22Rv1 (cell line): ENCODE data around the gene SPEF1.

Experiments used
- H3K27ac ChIP-seq: fragments of 450-650 bp; 2 replicates; pipeline ENCODE4 v1.5.1; 2017
- CTCF ChIP-seq: fragments of 450-650 bp; IDR thresholded peaks from 2 replicates; pipeline ENCODE4 v1.5.1; 2017; ENCODE audit warnings: mild to moderate bottlenecking
- ZFX ChIP-seq: fragments of 450-650 bp; IDR thresholded peaks from 2 replicates; pipeline ENCODE4 v1.6.1; 2017; ENCODE audit warnings: antibody characterized with exemption, borderline replicate concordance

The SPEF1 gene

DNA sequence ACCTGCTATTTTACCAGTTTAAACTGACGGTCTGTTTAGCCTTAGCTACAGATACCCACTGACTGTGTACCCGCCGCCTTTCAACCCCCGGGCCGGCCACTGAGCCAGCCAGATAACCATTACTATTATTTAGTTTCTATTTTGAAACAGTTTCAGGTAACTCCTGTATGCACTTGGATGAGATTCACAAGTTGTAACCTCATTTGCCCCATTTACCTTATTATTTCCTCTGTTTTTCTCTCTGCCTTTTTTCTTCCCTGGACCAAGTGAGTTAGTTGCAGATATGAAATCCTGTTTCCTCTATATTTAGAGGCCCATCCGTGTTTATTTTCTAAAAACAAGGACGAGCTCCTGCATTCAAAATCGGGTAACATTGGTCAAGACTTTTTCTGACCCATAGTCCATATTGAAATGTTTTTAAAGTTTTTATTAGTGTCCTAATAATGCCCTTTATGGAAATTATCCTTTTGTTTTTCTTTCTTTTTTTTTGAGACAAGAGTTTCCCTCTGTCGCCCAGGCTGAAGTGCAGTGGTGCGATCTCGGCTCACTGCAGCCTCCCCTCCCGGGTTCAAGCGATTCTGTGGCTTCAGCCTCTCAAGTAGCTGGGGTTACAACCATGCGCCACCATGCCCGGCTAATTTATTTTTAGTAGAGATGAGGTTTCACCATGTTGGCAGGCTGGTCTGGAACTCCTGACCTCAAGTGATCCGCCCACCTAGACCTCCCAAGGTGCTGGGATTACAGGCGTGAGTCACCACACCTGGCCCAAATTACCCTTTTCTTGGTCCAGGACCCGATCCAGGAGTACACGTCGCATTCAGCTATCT is 39.9 kb upstream of the SPEF1 start:
- H3K27ac ChIP-seq, result peak overlapping the region; percentile 93
- TF ChIP-seq CTCF (no peak), ZFX (no peak)

DNA sequence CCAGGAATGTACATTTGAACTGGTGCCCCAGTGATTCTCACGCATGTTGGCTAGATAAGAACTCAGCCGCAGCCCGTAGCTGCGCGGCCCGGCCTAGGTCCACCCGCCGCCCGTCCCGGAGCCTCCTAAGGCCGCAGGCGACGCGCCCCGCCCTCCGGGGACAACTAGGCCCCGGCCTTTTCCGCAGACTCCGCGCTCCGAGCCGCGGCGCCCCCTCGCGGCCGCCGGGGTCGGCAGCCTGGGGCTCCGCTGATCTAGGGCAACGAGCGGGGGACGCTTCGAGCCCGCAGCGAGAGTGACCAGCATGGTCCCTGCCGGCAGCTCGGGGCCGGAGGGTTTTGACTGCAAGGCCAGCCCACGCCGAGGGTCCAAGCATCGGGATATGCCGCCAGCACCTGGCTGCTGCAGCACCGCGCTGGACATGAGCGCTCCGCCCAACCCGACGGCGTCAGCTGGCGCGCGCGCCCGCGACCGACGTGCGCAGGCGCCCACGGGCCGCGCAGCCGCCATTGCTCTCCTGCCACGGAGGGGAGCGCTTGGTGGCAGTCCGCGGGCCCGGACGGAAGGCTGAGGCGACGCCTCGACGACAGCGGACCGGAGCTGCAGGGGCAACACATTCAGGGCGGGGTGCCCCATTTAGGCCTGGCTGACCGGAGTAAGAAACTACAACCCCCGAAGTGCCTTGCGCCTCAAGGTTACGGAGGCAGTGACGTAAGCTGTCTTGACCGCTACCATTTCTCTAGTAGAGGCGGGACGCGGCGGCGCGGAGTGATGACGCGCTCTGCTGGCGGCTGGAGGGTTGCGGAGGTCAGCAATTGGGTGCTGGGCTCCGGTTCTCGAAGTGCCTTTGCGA is 39.0 kb upstream of the SPEF1 start, which contains the start of gene AP5S1:
AP5S1 (plus strand) TSS at position 500 of the 853 bp plus-strand sequence. CDS start 1,571 bp downstream, outside the sequence.
- H3K27ac ChIP-seq, result peak within 1 kb of the TSS; percentile 93
- TF ChIP-seq CTCF, result peak; percentile 99
- no peak for TF ChIP-seq ZFX

GRCh38 chr20:3819411-3820047 is 38.3 kb upstream of the SPEF1 start:
- H3K27ac ChIP-seq, result peak overlapping the region; percentile 93

DNA sequence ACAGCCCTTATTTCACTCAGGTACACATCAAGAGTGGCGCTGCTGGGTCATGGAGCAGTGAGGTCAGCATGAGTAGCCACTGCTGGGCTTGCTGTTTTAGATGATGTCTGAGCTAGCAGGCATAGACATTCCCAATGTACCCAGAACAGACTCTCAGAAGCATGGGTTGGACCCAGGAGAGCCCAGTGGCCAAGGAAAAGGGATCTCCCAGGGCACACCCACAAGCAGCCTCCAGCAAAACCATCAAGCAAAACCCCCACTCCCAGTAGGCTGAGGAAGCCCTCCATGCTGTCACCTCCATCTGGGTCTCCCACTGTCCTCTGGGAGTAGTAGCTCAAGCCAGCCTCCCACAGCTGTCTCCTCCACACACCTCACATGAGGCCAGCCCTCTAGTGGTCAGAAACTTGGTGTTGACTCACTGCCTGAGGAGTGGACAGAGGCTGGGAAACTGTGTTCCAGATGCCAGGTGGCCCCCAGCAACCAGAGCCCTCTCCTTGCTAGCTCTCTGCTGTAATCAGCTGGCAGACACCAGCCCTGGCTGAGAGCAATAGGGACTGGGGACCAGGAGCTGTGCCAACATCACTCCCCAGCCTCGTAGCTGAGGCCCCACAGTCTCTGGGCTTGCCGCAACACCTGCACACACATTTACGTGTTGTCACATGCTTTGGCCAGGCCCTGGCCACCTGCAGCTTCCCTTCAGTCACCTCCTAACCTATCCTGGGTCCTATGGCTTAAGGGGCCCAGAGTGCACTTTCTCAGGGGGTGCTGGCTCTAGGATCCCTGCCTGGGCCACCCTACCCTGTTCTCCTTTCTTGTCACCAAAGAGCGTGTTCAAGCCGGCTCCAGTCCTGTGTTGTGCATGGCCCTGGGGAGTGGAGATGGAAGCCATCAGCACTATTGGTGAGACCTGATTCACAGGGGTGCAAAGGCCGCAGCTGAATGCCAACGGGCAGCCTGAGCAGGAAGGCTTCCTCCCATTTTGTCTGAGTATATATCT is 37.2 kb upstream of the SPEF1 start:
- TF ChIP-seq CTCF, result peak; percentile 78
- TF ChIP-seq ZFX, result no peak
- peak overlapping the region; percentile 93; the same call in 1 of the 2 replicates for H3K27ac ChIP-seq

More at GRCh38 chr20:3819411-3820047, 38.3 kb upstream of the SPEF1 start:
- TF ChIP-seq ZFX (no peak), CTCF (no peak)

- TF ChIP-seq ZFX (no peak), CTCF (no peak)
- H3K27ac ChIP-seq, result no peak overlapping the region
These were observed 34.6 kb upstream of the SPEF1 start for GRCh38 chr20:3815703-3816315.
